Stimulated activated CD8-positive, alpha-beta memory T cell treated with anti-CD3 and anti-CD28 coated beads, Interleukin-7, amount 100 ng/mL, for 4 hours (primary cell): ENCODE measurements around the gene CFAP97D2.
A peak's percentile ranks its signal among the peaks of the same experiment; 100 is the strongest.
"Not testable (repeated sequence)": the region's sequence is repeated elsewhere in the genome, so short reads cannot be mapped to it uniquely, and the experiment has no call there.

Source experiments
- DNase-seq, 2 donors: peaks; one replicate each; pipeline ENCODE4 v3.0.0-alpha.2; 2020; ENCODE audit warnings: low read depth in 2 of 2

CFAP97D2 gene

DNA sequence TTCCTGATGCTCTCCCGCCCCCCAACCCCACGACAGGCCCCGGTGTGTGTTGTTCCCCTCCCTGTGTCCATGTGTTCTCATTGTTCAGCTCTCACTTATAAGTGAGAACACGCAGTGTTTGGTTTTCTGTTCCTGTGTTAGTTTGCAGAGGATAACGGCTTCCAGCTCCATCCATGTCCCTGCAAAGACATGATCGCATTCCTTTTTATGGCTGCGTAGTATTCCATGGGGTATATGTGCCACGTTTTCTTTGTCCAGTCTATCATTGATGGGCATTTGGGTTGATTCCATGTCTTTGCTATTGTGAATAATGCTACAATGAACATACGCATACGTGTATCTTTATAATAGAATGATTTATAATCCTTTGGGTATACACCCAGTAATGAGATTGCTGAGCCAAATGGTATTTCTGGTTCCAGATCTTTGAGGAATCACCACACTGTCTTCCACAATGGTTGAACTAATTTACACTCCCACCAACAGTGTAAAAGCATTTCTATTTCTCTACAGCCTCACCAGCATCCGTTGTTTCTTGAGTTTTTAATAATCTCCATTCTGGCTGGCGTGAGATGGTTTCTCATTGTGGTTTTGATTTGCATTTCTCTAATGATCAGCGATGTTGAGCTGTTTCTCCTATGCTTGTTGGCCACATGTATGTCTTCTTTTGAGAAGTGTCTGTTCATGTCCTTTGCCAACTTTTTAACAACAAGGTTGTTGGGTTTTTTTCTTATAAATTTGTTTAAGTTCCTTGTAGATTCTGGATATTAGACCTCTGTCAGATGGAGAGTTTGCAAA is 20.0 kb upstream of the CFAP97D2 start:
- DNase-seq: not testable (repeated sequence)

DNA sequence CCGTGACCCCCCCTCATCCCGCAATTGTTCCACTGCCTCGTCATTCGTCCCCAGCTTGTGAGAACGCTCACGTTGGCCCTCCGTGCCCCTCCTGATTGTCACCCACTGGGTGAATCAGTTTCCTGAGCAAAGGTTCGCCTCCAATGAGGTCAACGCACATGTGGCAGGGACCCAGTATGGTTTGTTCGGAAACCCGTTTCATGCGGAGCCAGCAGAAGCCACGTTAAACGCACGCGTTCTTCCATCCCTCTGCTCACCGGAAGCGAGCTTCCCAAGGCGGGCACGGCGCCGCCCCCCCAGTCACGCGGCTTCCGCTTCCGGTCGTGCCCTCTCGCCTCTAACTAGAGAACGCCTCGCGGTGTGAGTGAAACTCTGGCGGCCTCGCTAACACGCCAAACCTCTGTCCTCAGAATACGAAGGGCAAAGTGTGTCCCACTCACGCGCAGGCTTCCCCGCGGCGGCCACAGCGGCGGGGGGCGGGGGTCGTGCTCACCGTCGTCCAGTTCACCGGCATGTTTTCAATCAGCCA is 18.0 kb upstream of the CFAP97D2 start:
- DNase-seq: no peak

DNA sequence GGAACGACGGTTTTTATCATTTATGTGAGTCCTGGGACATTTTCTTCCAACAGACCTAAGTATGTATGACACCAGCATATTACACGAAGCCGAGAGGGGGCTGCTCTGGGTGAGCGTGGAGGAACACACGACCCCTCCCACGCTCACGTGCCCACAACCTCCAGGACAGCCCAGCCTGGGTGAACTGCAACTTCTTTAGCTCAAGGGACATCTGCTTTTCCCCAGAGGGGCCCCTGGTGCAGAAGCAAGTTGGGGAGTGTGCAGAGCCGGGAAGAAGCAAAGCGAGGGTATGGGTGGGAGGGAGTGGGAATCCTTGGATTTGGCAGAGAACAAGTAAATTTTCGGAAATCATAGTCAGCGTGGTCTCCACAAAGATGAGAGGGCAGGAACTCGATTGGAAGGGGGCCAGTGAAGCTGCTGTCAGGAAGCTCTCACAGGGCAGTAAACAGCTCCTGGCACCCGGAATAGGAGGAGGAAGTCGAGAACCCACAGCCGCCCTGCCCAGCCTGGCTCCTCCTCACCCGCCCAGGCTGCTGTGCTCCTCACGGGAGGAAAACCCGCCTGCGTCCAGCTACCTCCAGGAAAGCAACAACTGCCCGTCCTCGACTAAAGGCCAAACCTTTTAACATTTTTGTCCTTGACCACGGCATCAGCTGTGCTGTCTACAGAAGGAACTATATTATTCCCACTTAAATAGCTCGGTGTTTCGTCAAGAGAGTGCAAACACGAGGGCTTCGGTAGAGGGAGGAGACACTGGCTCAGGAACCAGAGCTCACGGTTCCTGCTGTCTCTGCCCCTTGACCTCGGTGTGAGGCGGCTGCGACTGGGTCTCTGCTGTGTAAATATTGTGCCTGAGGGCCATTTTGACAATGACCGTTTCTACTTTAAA is 17.2 kb upstream of the CFAP97D2 start:
- no peak for DNase-seq

DNA sequence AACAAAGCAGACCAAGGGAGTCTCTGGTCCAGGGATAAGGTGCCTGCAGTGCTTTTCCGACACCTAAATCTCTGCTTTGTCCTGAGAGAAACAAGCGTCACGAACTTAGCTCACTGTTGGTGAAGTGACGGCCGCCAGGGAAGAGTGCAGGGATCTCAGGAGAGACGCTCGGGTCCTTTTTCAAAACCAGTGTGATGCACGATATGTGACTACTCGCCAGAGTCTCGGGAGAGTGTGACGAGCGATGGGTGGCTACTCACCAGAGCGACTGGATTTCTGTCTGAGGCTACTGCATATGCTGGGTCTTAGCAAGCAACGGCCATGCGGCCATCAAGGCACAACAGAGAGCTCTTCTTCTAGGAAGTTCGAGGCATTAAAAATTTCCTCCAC is 16.5 kb upstream of the CFAP97D2 start:
- DNase-seq: no peak

DNA sequence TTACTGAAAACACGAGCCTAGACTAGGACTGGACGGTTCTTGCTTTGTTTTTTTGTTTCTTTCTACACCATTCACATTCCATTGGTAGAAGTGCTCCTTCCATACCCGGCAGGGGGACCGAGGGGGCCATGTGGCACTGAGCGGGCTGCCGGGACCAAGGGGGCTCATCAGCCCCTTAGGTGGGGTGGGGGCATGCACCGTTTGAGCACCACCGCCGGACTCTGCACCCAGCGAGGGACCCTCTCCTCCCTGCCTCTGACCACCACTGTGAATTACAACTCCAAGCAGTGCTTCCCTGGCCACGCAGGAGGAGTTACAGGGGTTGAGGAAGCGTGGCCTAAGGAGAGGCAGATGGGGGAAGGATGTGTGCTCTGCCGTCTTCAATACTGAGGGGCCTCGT is 15.0 kb upstream of the CFAP97D2 start:
- no peak for DNase-seq

DNA sequence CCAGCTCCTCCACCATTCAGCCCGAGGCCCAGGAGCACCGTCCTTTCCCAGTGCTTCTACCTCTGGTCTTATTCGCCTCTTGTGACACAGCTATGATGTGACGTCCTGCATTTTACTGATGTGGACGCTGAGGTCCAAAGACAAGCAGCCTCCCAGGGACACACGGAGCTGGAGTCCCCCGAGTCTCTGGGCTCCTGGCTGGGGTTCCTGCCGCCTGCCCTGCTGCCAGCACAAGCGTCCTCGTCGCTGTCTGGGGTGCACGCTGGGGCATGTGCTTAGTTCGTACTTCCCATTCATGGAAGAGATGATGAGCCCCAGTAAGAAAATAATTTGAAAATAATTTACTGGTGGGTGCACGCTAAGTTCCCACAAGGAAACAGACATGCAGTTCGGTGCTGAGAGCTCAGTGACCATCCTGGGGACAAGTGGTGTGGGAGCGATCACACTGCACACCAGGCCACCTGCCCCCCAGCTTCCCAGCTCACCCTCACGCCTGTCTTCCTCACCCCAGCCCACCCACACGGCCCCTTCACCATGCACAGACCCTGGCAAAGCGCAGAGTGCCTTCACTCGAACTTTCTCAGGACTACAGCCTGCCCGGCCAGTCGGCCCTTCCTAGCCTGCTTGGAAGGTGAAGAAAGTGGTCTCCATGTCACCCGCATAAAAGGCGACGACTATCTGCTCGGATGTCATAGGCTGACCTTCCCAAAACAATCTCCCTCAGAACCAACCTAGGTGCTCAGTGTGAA is 14.2 kb upstream of the CFAP97D2 start:
- DNase-seq: no peak

DNA sequence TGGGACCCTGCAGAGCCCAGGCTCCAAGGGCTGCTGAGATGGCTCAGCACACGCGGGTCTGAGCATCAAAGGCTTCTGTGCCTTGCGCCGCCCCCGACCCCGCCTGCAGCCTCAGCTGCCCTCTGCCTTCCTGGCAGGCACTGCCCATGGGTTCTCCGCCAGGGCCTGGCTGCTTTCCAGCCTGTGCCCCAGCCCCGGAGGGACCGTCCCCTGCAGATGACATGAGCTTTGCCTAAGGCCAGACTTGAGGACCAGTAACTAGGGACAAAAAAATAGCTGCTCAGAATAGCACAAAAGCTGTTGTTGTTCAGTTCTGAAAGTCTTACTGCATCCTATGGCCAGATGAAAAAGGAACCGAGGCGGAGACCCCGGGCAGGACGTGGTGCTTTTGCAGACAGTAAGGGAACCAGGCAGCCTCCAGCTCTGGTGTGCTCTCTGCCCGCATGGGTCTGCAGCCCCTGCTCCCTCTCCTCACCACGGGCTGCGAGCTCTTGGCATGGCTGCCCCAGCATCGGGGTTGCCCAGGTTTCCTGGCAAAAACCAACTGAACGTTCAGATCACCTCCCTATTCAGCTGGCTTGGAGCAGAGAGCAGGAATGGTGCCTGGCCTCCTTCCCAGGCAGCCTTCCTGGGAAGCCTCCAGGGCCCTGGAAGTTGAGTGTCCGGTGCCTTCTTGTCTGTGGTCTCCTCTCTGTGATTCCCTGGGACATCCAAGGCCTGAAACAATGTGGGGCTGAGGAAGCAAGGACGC is 12.5 kb upstream of the CFAP97D2 start:
- DNase-seq: no peak

DNA sequence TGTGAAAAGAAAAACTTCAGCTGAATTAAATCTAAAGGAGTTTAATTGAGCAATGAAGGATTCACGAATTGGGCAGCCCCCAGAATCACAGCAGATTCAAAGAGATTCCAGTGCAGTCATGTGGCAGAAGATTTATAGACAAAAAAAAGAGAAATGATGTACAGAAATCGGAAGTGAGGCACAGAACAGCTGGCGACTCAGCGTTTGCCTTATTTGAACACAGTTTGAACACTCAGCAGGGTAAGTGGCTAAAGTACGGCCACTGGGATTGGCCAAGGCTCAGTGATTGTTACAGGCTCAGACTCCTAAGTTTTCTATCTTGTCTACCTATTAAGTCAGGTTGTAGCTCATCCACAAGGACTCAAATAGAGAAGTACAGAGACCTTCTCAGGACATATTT is 11.6 kb upstream of the CFAP97D2 start:
- DNase-seq: no peak

DNA sequence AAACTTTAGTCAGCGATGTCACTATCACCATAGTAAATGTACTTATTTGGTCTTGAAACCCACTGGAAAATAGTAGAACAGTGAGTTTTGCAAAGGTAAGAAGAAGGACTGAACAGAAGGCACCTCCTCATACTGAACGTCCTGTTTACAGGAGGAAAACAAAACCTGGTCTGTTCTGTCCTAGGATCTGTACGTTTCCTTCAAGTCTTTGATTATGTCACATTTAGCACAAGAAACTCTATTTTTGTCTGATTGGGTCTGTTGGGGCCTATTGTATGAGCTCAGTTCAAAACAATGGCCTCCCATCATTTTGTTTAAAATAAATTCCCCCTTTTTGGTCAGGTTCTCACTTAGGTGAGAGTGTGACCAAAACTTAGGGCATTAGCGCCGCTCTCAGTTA is 11.2 kb upstream of the CFAP97D2 start:
- DNase-seq: no peak

DNA sequence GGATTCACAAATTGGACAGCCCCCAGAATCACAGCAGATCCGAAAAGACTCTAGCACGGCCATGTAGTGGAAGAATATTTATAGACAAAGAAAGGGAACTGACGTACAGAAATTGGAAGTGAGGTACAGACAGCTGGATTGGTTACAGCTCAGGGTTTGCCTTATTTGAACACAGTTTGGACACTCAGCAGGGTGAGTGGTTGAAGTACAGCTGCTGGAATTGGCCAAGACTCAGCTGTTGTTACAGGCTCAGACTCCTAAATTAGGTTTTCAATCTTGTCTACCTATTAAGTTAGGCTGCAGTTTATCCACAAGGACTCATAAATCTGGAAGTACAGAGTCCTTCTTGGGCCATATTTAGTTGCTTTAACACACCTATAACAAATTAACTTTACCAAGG is 5.8 kb upstream of the CFAP97D2 start:
- DNase-seq: no peak

DNA sequence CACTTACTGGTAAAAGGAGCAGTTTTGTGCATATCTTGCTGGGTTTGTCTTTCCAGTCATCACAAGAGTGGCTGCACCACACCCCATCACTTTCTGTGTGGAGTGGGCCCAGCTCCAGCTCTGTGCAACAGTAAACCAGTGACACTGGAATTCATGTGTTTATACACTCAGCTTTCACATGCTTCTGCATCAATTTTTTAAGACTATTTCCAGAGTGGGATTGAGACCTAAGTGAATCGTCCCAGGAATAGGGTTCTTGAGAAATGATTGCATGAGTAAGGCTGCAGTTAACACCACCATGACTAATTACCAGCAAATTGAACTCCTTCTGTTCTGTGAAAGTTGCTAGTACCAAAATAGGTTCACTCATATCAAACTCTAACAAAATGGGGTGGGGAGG is 5.3 kb upstream of the CFAP97D2 start:
- no peak for DNase-seq

DNA sequence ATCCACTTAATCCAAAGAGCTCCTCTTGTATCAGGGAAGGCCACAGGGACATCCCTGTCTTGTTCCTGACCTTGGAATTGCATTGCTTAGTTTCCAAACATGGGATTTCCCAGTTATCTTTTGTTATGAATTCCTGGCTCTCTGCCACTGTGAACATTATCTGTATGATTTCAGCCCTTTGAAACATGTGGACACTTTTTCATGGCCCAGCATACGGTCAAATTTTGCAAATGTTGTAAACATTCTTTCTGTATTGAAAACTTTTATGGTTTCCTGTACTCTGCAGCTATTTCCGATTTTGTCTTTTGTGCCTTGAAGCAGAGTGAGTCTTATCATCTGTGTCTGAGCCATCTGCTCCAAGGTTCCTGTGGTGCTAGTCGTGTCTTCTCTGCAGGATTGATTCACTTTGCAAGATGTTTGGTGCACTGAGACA is 4.5 kb upstream of the CFAP97D2 start:
- no peak for DNase-seq

DNA sequence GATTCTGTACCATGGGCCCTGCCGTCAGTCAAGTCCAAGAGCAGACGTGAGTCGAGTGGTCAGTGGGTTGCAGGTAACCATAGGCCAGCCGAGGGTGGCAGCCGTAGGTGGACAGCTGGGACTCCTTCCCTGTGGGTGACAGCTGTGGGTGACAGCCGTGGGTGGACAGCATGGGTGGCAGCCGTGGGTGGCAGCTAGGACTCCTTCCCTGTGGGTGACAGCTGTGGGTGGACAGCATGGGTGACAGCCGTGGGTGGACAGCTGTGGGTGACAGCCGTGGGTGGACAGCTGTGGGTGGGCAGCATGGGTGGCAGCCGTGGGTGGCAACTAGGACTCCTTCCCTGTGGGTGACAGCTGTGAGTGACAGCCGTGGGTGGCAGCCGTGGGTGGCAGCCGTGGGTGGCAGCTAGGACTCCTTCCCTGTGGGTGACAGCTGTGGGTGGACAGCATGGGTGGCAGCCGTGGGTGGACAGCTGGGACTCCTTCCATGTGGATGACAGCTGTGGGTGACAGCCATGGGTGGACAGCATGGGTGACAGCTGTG is 2.6 kb upstream of the CFAP97D2 start:
- peak in 1 of 2 donors; percentile 10 for DNase-seq

DNA sequence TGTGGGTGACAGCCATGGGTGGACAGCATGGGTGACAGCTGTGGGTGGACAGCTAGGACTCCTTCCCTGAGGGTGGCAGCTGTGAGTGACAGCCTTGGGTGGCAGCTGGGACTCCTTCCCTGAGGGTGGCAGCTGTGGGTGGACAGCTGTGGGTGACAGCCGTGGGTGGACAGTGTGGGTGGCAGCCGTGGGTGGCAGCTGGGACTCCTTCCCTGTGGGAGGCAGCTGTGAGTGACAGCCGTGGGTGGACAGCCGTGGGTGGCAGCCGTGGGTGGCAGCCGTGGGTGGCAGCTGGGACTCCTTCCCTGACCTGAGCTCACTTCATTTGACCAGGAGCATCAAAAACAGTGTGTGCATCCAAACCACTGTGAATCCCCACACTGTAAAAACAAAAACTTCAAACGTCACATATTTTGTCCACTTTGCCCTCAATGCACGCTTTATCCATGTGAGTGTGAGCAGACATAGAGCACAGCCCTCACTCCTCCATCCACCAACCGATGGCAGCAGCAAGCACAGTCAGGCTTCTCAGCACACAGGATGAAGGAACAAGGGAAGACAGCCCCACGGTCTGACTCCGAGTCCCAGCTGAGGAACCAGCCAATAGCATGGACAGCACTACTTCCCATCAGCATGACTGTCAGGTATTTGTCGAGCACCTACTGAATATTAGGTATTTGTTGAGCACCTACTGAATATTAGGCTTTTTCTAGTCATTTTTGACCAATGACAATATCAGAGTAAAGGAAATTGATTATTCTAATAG is 1.6 kb upstream of the CFAP97D2 start:
- DNase-seq: no peak

DNA sequence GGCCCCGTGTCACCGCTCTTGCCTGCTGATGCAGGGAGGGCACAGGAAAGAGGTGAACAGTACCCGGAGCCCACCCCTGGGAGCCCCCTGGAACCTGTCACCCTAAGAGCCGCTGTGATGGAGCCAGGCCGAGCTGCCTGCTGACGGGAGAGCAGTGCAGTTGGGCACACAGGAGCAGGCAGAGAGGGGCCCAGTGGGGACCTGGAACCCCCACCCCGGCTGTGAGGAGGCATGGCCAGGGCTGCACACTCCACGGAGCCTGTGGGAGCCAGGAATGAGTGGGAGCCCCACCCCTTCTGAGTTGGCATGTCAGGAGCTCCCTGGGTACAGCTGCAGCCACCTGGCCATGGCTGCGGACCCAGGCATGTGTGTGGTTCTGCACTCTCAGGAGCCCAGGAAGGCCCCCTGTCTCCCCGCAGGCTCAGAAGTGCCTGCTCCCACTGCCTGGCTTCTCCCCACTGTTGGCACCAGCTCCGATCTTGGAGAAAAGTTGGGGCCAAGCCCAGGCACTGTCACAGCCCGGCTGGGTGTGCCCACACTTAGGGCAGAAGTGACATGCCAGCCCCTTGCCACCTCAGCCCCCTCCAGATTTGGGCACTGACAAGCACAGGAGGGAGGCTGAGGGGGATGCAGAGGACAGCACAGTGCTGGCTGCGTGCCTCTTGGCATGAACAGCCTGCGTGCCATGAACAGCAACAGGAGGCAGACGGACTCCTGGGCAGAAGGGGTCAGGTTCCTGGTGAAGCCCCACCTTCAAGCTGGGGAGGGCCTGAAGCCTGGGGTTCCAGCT is 6.3 kb downstream of the CFAP97D2 start:
- no peak for DNase-seq

DNA sequence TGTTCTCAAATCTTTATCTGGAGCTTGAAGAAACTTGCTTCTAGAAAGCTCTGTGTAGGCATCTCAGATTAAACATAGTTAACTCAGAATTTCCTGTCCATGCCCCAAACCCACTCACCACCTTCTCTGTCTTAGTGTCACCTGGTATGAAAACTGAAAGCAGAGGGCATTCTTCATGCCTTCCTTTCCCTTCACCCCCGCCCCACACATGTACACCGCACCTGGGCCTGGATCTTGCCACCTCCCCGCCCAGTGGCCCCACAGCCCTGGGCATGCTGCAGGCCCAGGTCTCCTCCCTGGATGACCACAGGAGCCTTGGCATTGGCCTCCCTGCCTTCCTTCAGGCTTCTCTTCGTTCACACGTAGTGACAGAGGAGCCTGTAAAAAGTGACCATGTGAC is 15.8 kb downstream of the CFAP97D2 start:
- DNase-seq: no peak

DNA sequence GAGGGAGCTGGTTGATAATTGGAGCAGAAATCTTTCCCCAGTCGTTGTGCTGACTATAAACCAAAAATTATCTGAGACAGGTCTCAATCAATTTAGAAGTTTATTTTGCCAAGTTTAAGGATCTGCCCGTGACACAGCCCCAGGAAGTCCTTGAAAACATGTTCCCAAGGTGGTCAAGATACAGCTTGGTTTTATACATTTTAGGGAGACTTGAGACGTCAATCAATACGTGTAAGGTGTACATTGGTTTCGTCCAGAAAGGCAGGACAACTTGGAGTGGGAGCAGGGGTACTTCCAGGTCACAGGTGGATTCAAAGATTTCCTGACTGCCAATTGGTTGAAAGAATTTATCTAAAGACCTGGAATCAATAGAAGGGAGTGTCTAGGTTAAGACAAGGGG is 17.6 kb downstream of the CFAP97D2 start:
- no peak for DNase-seq

DNA sequence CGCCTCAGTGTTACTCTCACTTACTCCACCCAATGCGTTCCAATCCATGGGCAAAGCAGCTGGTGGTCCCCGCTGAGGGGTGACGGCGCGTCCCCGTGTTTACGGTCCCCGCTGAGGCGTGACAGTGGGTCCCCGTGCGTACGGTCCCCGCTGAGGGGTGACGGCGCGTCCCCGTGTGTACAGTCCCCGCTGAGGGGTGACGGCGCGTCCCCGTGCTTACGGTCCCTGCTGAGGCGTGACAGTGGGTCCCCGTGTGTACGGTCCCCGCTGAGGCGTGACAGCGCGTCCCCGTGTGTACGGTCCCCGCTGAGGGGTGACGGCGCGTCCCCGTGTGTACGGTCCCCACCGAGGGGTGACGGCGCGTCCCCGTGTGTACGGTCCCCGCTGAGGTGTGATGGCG is 19.5 kb downstream of the CFAP97D2 start:
- DNase-seq: no peak

DNA sequence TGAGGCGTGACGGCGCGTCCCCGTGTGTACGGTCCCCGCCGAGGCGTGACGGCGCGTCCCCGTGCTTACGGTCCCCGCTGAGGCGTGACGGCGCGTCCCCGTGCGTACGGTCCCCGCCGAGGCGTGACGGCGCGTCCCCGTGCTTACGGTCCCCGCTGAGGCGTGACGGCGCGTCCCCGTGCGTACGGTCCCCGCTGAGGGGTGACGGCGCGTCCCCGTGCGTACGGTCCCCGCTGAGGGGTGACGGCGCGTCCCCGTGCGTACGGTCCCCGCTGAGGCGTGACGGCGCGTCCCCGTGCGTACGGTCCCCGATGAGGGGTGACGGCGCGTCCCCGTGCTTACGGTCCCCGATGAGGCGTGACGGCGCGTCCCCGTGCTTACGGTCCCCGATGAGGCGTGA is 20.5 kb downstream of the CFAP97D2 start:
- DNase-seq: not testable (repeated sequence)
